Ovary (tissue), 3 donors: ENCODE measurements around the gene GPATCH2.

Experiments used
- CTCF ChIP-seq, 3 donors: fragments of 450-650 bp in 2 of 3; fragments of 200-600 bp in 1 of 3; IDR thresholded peaks; one replicate each; pipeline versions ENCODE4 v1.5.1 to v1.8.0; 2016 to 2022; ENCODE audit warnings: antibody characterized with exemption in 3 of 3, mild to moderate bottlenecking in 1 of 3
- EP300 ChIP-seq: sonication (generic); formaldehyde crosslinking; IDR thresholded peaks from one replicate; pipeline ENCODE4 v1.6.1; 2017; ENCODE audit warnings: antibody characterized with exemption
- donor health status: DM: no; HTN: no; CAD: no.

DNA sequence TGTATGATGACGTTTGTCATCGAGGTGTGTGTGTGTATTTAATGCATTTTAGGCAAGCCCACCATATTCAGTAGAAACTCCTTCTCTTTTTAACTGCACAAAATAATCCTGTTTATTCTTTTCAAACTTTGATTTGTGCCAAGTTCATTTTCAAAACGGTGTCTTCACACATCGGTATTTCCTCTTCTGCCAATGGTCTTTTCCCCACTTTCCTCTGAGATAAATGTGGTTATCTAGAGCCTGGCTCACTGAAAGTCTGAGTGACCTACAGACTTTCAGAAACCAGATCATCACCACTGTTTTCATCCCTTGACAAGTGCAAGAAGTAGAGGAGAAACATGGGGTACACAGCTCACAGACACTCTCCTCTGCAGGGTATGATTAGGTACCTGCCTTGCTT lies 69.4 kb downstream of the GPATCH2 start:
- TF ChIP-seq EP300 (no peak), CTCF (IDR thresholded peaks at IDR 0.05) (no peak)
